HepG2 (cell line): ENCODE data around the gene LYPLA2. TPM values are rescaled to one million over a fixed set of nuclear protein-coding genes. Genes with fewer than 3 reads are reported as not detected.

Experiments used
- EED ChIP-seq: sonication (generic); formaldehyde crosslinking; IDR thresholded peaks from 2 replicates; pipeline ENCODE4 v1.5.0; 2020; ENCODE audit warnings: mild to moderate bottlenecking, missing genetic modification reagents
- ELF4 ChIP-seq: sonication (generic); formaldehyde crosslinking; IDR thresholded peaks from 2 replicates; pipeline ENCODE4 v1.5.0; 2020; ENCODE audit warnings: missing genetic modification reagents, mild to moderate bottlenecking, moderate library complexity, borderline replicate concordance
- JUN ChIP-seq: sonication (generic); formaldehyde crosslinking; IDR thresholded peaks from 2 replicates; pipeline ENCODE4 v1.4.0; 2020; ENCODE audit warnings: mild to moderate bottlenecking, missing genetic modification reagents
- POLR2AphosphoS2 ChIP-seq: IDR thresholded peaks from 2 replicates; pipeline ENCODE4 v1.6.1; 2011; ENCODE audit warnings: low read depth, low read length, improper control_type of control experiment
- RFXAP ChIP-seq: sonication (generic); formaldehyde crosslinking; IDR thresholded peaks from 2 replicates; pipeline ENCODE4 v1.4.0; 2020; ENCODE audit warnings: missing genetic modification reagents, borderline replicate concordance
- SCMH1 ChIP-seq: sonication (generic); formaldehyde crosslinking; IDR thresholded peaks from 2 replicates; pipeline ENCODE4 v1.9.0; 2021; ENCODE audit warnings: missing genetic modification reagents, mild to moderate bottlenecking, borderline replicate concordance
- ZBTB7B ChIP-seq: sonication (generic); formaldehyde crosslinking; IDR thresholded peaks from 2 replicates; pipeline ENCODE4 v1.4.0; 2020; ENCODE audit warnings: missing genetic modification reagents
- ZEB1 ChIP-seq: IDR thresholded peaks from 2 replicates; pipeline ENCODE4 v1.6.1; 2012; ENCODE audit warnings: mild to moderate bottlenecking, low read depth, inconsistent platforms; ENCODE audit not compliant: insufficient replicate concordance
- ZHX1 ChIP-seq: sonication (generic); formaldehyde crosslinking; IDR thresholded peaks from 2 replicates; pipeline ENCODE4 v1.8.1; 2022; ENCODE audit warnings: low read depth, mild to moderate bottlenecking, missing genetic modification reagents
- ZNF12 ChIP-seq: sonication (generic); formaldehyde crosslinking; IDR thresholded peaks from 2 replicates; pipeline ENCODE4 v1.5.0; 2020; ENCODE audit warnings: missing genetic modification reagents
- ZNF510 ChIP-seq: sonication (generic); formaldehyde crosslinking; IDR thresholded peaks from 2 replicates; pipeline ENCODE4 v1.4.0; 2020; ENCODE audit warnings: low read depth, mild to moderate bottlenecking, missing genetic modification reagents
- ZNF512B ChIP-seq: sonication (generic); formaldehyde crosslinking; IDR thresholded peaks from 2 replicates; pipeline ENCODE4 v1.5.1; 2020; ENCODE audit warnings: missing genetic modification reagents, mild to moderate bottlenecking, borderline replicate concordance
- ZNF558 ChIP-seq: sonication (generic); formaldehyde crosslinking; IDR thresholded peaks from 2 replicates; pipeline ENCODE4 v1.9.0; 2022; ENCODE audit warnings: mild to moderate bottlenecking, missing genetic modification reagents, borderline replicate concordance
- ZNF562 ChIP-seq: sonication (generic); formaldehyde crosslinking; IDR thresholded peaks from 2 replicates; pipeline ENCODE4 v1.8.0; 2022; ENCODE audit warnings: missing genetic modification reagents, borderline replicate concordance
- ZNF615 ChIP-seq: sonication (generic); formaldehyde crosslinking; IDR thresholded peaks from 2 replicates; pipeline ENCODE4 v1.5.0; 2020; ENCODE audit warnings: mild to moderate bottlenecking, missing genetic modification reagents, borderline replicate concordance
- polyA plus RNA-seq, 8 experiments: library from polyadenylated mRNA; depleted of rRNA in 3 of 8; stranded (reverse) in 7 of 8; unstranded in 1 of 8; fragments of >200 nt; fragmentation: Illumina TruSeq in 4 of 8; extraction: Trizol in 4 of 8; gene quantifications; 2 replicates each; pipeline versions ENCODE4 v1.2.1 to v1.2.3, GENCODE V29; 2011 to 2016; ENCODE audit warnings: low read depth in 4 of 8, missing spikeins in 1 of 8, mixed read lengths in 1 of 8; ENCODE audit not compliant: insufficient read depth in 1 of 8
- total RNA-seq, 5 experiments: library from RNA; depleted of rRNA; stranded (reverse); fragments of >200 nt; fragmentation: Illumina TruSeq; extraction: Trizol; gene quantifications; 2 replicates each; pipeline ENCODE4 v1.2.3, GENCODE V29; 2016; ENCODE audit warnings: low read depth in 1 of 5
- TF ChIP-seq, protein P1 (sequence below): sonication (generic); formaldehyde crosslinking; IDR thresholded peaks from 2 replicates; pipeline ENCODE4 v1.5.0; 2020; ENCODE audit warnings: missing genetic modification reagents
- TF ChIP-seq, protein P2 (sequence below): sonication (generic); formaldehyde crosslinking; IDR thresholded peaks from 2 replicates; pipeline ENCODE4 v1.5.1; 2020; ENCODE audit warnings: missing genetic modification reagents, mild to moderate bottlenecking, borderline replicate concordance
- TF ChIP-seq, protein P3 (sequence below): sonication (generic); formaldehyde crosslinking; IDR thresholded peaks from 2 replicates; pipeline ENCODE4 v1.5.0; 2020; ENCODE audit warnings: missing genetic modification reagents

The LYPLA2 gene
- total and polyA plus RNA-seq, 2 of the 13 experiments (the other 11 are each of a cell fraction or from before 2014, with no cell fraction given), result 72.1 to 73.2 TPM

GRCh38 chr1:23743287-23744152, 47.4 kb upstream of the LYPLA2 start, which contains the start of gene ELOA (continued):
- TF ChIP-seq ELF4 (CRISPR knock-in tag) (no peak), JUN (CRISPR knock-in tag) (0 out of 2 replicates have a peak, but pooled peaks have one; percentile 26), SCMH1 (no peak), ZNF510 (CRISPR knock-in tag) (no peak; the same call in 1 of the 2 replicates), ZEB1 (no peak), ZBTB7B (CRISPR knock-in tag) (no peak; the same call in 1 of the 2 replicates), ZNF558 (CRISPR knock-in tag) (no peak; the same call in 1 of the 2 replicates), RFXAP (no peak), EED (CRISPR knock-in tag) (peak; percentile 47; the same call in 1 of the 2 replicates), ZHX1 (CRISPR knock-in tag) (peak; percentile 74), POLR2AphosphoS2 (no peak), ZNF512B (CRISPR knock-in tag) (no peak), ZNF562 (CRISPR knock-in tag) (no peak), ZNF12 (CRISPR knock-in tag) (no peak), ZNF615 (CRISPR knock-in tag) (no peak)
- TF ChIP-seq, protein P1, sequence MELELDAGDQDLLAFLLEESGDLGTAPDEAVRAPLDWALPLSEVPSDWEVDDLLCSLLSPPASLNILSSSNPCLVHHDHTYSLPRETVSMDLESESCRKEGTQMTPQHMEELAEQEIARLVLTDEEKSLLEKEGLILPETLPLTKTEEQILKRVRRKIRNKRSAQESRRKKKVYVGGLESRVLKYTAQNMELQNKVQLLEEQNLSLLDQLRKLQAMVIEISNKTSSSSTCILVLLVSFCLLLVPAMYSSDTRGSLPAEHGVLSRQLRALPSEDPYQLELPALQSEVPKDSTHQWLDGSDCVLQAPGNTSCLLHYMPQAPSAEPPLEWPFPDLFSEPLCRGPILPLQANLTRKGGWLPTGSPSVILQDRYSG (CRISPR knock-in tag), result no peak
- TF ChIP-seq, protein P2, sequence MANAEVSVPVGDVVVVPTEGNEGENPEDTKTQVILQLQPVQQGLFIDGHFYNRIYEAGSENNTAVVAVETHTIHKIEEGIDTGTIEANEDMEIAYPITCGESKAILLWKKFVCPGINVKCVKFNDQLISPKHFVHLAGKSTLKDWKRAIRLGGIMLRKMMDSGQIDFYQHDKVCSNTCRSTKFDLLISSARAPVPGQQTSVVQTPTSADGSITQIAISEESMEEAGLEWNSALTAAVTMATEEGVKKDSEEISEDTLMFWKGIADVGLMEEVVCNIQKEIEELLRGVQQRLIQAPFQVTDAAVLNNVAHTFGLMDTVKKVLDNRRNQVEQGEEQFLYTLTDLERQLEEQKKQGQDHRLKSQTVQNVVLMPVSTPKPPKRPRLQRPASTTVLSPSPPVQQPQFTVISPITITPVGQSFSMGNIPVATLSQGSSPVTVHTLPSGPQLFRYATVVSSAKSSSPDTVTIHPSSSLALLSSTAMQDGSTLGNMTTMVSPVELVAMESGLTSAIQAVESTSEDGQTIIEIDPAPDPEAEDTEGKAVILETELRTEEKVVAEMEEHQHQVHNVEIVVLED (CRISPR knock-in tag), result peak; percentile 81; the same call in 1 of the 2 replicates
- TF ChIP-seq, protein P3, sequence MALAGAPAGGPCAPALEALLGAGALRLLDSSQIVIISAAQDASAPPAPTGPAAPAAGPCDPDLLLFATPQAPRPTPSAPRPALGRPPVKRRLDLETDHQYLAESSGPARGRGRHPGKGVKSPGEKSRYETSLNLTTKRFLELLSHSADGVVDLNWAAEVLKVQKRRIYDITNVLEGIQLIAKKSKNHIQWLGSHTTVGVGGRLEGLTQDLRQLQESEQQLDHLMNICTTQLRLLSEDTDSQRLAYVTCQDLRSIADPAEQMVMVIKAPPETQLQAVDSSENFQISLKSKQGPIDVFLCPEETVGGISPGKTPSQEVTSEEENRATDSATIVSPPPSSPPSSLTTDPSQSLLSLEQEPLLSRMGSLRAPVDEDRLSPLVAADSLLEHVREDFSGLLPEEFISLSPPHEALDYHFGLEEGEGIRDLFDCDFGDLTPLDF (CRISPR knock-in tag), result no peak
